ENCODE measurements around the gene KCNF1. TPM values are rescaled to one million over a fixed set of nuclear protein-coding genes. Genes with fewer than 3 reads are reported as not detected.

The KCNF1 gene
- polyA plus RNA-seq, 3 donors, result not detected

DNA sequence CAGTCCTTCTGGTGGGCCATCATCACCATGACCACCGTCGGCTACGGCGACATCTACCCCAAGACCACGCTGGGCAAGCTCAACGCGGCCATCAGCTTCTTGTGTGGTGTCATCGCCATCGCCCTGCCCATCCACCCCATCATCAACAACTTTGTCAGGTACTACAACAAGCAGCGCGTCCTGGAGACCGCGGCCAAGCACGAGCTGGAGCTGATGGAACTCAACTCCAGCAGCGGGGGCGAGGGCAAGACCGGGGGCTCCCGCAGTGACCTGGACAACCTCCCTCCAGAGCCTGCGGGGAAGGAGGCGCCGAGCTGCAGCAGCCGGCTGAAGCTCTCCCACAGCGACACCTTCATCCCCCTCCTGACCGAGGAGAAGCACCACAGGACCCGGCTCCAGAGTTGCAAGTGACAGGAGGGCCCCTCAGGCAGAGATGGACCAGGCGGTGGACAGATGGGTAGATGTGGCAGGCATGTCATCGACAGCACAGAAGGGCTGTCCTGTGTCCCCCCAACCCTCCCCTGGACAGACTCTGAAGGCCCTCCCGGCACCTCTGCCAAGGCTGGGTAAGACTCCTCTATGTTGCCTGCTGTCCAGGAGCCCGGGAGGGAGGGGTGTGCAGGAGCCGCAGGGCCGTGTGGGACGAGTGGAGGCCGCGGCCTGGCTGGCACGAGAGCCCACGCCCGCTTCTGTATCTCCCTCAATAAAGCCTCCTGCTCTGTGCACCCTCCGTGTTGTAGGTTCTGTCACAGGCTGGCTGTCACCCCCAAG lies 2.0 kb downstream of the KCNF1 start:
- intact Hi-C loops (cut with micrococcal nuclease), result no loop called here
- H3K27ac Mint-ChIP-seq, result no peak overlapping the region
- H3K4me3 Mint-ChIP-seq, result peak overlapping the region in 1 of 2 donors; percentile 86
- peaks cover 0 to 3% of the 10 kb centered on the region in 2 donors for H3K36me3 Mint-ChIP-seq
- no peaks in the 10 kb centered on the region for H3K4me1 ChIP-seq (ENCODE audit: control insufficient read depth in 1 of 2, insufficient read depth in 2 of 2, low read length in 2 of 2)
- no peaks in the 10 kb centered on the region for H4K20me1 ChIP-seq (ENCODE audit: insufficient read depth, low read length)
- no peak overlapping the region for H3K27ac ChIP-seq (ENCODE audit: low read depth in 1 of 2, low read length in 2 of 2)
- no peak overlapping the region for H2AFZ ChIP-seq (ENCODE audit: insufficient read depth, low read depth, low read length, poor library complexity, severe bottlenecking)
- H3K4me1 Mint-ChIP-seq, result peaks cover 4% of the 10 kb centered on the region
- peaks cover 14 to 56% of the 10 kb centered on the region in 2 donors for H3K27me3 ChIP-seq (ENCODE audit: control insufficient read depth in 2 of 2, insufficient read depth in 2 of 2, low read length in 2 of 2)
- H3K79me2 ChIP-seq (ENCODE audit: insufficient read depth, low read length), result no peaks in the 10 kb centered on the region
- no peak overlapping the region for H3K4me3 ChIP-seq (replicated peaks in 1 of 3; ENCODE audit: low read depth in 2 of 3, low read length in 3 of 3)
- 88% methylated on average over 30 of the region's 38 CpGs for WGBS (ENCODE audit: insufficient coverage)
- TF ChIP-seq, protein P1, sequence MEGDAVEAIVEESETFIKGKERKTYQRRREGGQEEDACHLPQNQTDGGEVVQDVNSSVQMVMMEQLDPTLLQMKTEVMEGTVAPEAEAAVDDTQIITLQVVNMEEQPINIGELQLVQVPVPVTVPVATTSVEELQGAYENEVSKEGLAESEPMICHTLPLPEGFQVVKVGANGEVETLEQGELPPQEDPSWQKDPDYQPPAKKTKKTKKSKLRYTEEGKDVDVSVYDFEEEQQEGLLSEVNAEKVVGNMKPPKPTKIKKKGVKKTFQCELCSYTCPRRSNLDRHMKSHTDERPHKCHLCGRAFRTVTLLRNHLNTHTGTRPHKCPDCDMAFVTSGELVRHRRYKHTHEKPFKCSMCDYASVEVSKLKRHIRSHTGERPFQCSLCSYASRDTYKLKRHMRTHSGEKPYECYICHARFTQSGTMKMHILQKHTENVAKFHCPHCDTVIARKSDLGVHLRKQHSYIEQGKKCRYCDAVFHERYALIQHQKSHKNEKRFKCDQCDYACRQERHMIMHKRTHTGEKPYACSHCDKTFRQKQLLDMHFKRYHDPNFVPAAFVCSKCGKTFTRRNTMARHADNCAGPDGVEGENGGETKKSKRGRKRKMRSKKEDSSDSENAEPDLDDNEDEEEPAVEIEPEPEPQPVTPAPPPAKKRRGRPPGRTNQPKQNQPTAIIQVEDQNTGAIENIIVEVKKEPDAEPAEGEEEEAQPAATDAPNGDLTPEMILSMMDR (IDR thresholded peaks at IDR 0.05), result no peak
- no peak for DNase-seq
- no peak overlapping the region for H3K9ac ChIP-seq (ENCODE audit: insufficient read depth, low read length, poor library complexity, severe bottlenecking)
- H3K9me3 Mint-ChIP-seq, result peaks cover 0 to 8% (median 5%) of the 10 kb centered on the region in 7 donors
- H3K4me2 ChIP-seq (replicated peaks; ENCODE audit: extremely low read depth, low read length, poor library complexity, severe bottlenecking), result no peak overlapping the region
- H3K36me3 ChIP-seq (replicated peaks in 1 of 2; ENCODE audit: control insufficient read depth in 1 of 2, insufficient read depth in 2 of 2, low read length in 2 of 2), result no peaks in the 10 kb centered on the region
- H3K27me3 Mint-ChIP-seq (ENCODE audit: low read depth in 3 of 3), result peaks cover 47 to 58% (median 49%) of the 10 kb centered on the region in 3 donors
- H3K9me3 ChIP-seq (replicated peaks in 1 of 2; ENCODE audit: control insufficient read depth in 1 of 2, insufficient read depth in 1 of 2, low read length in 2 of 2), result peaks cover 0 to 3% of the 10 kb centered on the region in 2 donors

- Histone ChIP-seq H4K20me1 (ENCODE audit: insufficient read depth, low read length) (no peaks in the 10 kb centered on the region), H3K79me2 (ENCODE audit: insufficient read depth, low read length) (no peaks in the 10 kb centered on the region), H3K9ac (ENCODE audit: insufficient read depth, low read length, poor library complexity, severe bottlenecking) (no peak overlapping the region), H3K4me3 (replicated peaks in 1 of 3; ENCODE audit: low read depth in 2 of 3, low read length in 3 of 3) (no peak overlapping the region), H3K36me3 (replicated peaks in 1 of 2; ENCODE audit: control insufficient read depth in 1 of 2, insufficient read depth in 2 of 2, low read length in 2 of 2) (no peaks in the 10 kb centered on the region), H3K4me2 (replicated peaks; ENCODE audit: extremely low read depth, low read length, poor library complexity, severe bottlenecking) (no peak overlapping the region), H2AFZ (ENCODE audit: insufficient read depth, low read depth, low read length, poor library complexity, severe bottlenecking) (no peak overlapping the region), H3K27me3 (ENCODE audit: control insufficient read depth in 2 of 2, insufficient read depth in 2 of 2, low read length in 2 of 2) (peaks cover 14 to 55% of the 10 kb centered on the region in 2 donors), H3K4me1 (ENCODE audit: control insufficient read depth in 1 of 2, insufficient read depth in 2 of 2, low read length in 2 of 2) (no peaks in the 10 kb centered on the region), H3K9me3 (replicated peaks in 1 of 2; ENCODE audit: control insufficient read depth in 1 of 2, insufficient read depth in 1 of 2, low read length in 2 of 2) (peaks cover 0 to 3% of the 10 kb centered on the region in 2 donors), H3K27ac (ENCODE audit: low read depth in 1 of 2, low read length in 2 of 2) (no peak overlapping the region)
- H3K27ac Mint-ChIP-seq, result no peak overlapping the region
- peaks cover 0 to 8% (median 5%) of the 10 kb centered on the region in 7 donors for H3K9me3 Mint-ChIP-seq
- WGBS (ENCODE audit: insufficient coverage), result 16% methylated on average over 3 of the region's 7 CpGs
- no peak for DNase-seq
- TF ChIP-seq, protein P1 (IDR thresholded peaks at IDR 0.05), result no peak
- peaks cover 4% of the 10 kb centered on the region for H3K4me1 Mint-ChIP-seq
- H3K4me3 Mint-ChIP-seq, result no peak overlapping the region
- H3K36me3 Mint-ChIP-seq, result peaks cover 0 to 3% of the 10 kb centered on the region in 2 donors
- peaks cover 48 to 56% (median 49%) of the 10 kb centered on the region in 3 donors for H3K27me3 Mint-ChIP-seq (ENCODE audit: low read depth in 3 of 3)
- intact Hi-C loops (cut with micrococcal nuclease), result no loop called here
These were observed 2.5 kb downstream of the KCNF1 start for GRCh38 chr2:10914272-10914693.

Measured in CD14-positive monocyte (primary cell).